ENCODE measurements around the gene HBQ1.

GRCh38 chr16:179211-180092 lies 807 bp upstream of the HBQ1 start:
- TF ChIP-seq POLR2A (IDR thresholded peaks at IDR 0.05; ENCODE audit: low read depth, low read length) (no peak), TAF1 (IDR thresholded peaks at IDR 0.05; ENCODE audit: low read depth, low read length) (no peak), POLR2AphosphoS5 (IDR thresholded peaks at IDR 0.05; ENCODE audit: low read depth, low read length) (no peak), PAX5 (IDR thresholded peaks at IDR 0.05; ENCODE audit: insufficient read depth, low read length, severe bottlenecking) (no peak), POU2F2 (IDR thresholded peaks at IDR 0.05; ENCODE audit: low read depth, low read length) (no peak), SPI1 (IDR thresholded peaks at IDR 0.05; ENCODE audit: low read depth, low read length) (no peak)
